Epithelial cell of proximal tubule (primary cell): Measurements from ENCODE around the gene KBTBD8. TPM values are rescaled to one million over a fixed set of nuclear protein-coding genes. Genes with fewer than 3 reads are reported as not detected.

Experiments
- DNase-seq: peaks from one replicate; pipeline ENCODE4 v3.0.0-alpha.2; 2011; ENCODE audit warnings: low read depth
- H3K4me3 ChIP-seq: 2 replicates; pipeline ENCODE4 v1.5.1; 2011; ENCODE audit warnings: low read depth, mild to moderate bottlenecking, low read length
- total RNA-seq: library from RNA; depleted of rRNA; stranded (reverse); fragments of >200 nt; gene quantifications from 2 replicates; pipeline ENCODE4 v1.2.3, GENCODE V29; 2015
- TF ChIP-seq, protein P1 (sequence below): conservative IDR thresholded peaks from 2 replicates; pipeline ENCODE4 v1.5.1; 2012; ENCODE audit warnings: low read depth, mild to moderate bottlenecking, low read length

KBTBD8 gene
- total RNA-seq, 1 donor from 2014 or later, result 0.69 TPM

- H3K4me3 ChIP-seq, result no peak overlapping the region
- peak; percentile 36 for DNase-seq
- TF ChIP-seq, protein P1, sequence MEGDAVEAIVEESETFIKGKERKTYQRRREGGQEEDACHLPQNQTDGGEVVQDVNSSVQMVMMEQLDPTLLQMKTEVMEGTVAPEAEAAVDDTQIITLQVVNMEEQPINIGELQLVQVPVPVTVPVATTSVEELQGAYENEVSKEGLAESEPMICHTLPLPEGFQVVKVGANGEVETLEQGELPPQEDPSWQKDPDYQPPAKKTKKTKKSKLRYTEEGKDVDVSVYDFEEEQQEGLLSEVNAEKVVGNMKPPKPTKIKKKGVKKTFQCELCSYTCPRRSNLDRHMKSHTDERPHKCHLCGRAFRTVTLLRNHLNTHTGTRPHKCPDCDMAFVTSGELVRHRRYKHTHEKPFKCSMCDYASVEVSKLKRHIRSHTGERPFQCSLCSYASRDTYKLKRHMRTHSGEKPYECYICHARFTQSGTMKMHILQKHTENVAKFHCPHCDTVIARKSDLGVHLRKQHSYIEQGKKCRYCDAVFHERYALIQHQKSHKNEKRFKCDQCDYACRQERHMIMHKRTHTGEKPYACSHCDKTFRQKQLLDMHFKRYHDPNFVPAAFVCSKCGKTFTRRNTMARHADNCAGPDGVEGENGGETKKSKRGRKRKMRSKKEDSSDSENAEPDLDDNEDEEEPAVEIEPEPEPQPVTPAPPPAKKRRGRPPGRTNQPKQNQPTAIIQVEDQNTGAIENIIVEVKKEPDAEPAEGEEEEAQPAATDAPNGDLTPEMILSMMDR, result no peak
Observed at GRCh38 chr3:66957367-66957766, 40.7 kb upstream of the KBTBD8 start.

GRCh38 chr3:66958067-66958466 lies 40.0 kb upstream of the KBTBD8 start:
- DNase-seq, result no peak
- H3K4me3 ChIP-seq, result no peak overlapping the region
- TF ChIP-seq, protein P1, result no peak

DNA sequence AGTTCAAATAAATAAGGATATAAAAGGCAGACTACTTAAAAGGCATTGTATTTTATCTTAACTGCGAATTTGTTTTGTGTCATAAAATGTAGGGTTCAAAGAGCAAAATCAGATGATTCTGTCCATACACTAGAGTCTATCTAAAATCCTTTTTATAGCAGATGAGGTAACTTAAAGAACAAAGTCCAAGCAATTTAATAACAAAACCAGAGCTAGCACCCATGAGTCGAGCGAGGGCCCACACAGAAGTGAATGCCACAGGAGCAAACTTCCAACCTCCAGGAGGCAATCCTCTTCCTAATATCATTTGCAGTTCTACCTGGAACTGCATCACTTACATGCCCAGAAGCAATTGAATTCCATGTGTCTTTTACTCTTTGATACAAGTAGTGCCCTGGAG lies 35.4 kb upstream of the KBTBD8 start:
- TF ChIP-seq, protein P1, result no peak
- H3K4me3 ChIP-seq, result no peak overlapping the region
- DNase-seq, result no peak

DNA sequence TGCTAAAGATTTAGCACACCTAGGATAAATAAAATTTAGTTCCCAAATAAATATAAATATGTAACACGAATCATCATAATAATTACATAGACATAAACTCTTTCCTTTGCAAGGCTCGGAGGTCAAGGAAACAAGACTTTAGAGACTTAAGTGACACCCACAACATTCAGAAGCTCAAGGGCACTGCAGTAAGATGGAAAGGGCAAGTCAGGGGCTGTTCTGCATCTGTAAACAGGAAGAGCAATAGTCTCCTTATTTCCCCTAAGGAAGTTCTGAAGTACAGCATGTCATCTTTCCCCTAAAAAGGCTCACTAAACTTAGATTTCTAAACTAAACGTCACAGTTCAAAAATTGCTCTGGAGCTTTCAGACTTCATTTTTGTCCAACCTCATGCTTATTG lies 26.9 kb upstream of the KBTBD8 start:
- TF ChIP-seq, protein P1, result no peak
- DNase-seq, result no peak
- H3K4me3 ChIP-seq, result no peak overlapping the region

DNA sequence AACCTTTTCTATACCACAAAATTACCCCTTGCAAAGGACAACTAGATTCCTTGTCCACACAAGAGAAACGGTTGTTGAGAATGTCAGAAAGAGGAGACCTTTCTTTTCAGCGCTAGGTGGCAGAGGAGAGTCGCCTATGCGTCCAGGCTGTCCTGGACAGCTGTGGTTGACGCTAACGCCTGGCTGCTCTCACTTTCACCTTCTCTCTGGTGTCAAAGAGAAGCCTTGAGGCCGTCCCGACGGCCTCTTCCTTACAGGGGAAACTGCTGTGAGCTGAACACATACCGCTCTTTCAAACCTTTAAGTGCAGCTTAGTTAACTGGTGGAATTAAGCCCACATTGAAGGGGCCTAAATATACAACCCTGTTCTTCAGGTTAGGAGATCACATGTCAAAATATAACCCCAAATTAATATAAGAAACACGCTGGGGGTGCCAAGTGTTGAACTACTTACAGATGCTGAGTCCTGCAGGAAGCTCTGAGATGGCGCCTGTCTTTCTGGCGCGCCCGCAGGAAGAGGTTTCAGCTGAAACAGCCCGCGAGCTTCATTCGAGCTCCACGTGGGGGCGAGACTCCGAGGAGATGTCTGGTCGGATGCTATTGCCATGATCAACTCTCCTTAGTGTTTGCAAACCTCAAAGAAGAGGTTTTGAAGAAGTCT lies 26.1 kb upstream of the KBTBD8 start:
- TF ChIP-seq, protein P1, result peak; percentile 94
- peak overlapping the region; percentile 37 for H3K4me3 ChIP-seq
- DNase-seq, result no peak

GRCh38 chr3:66980791-66981190 lies 17.3 kb upstream of the KBTBD8 start:
- H3K4me3 ChIP-seq, result no peak overlapping the region
- TF ChIP-seq, protein P1, result no peak
- no peak for DNase-seq

DNA sequence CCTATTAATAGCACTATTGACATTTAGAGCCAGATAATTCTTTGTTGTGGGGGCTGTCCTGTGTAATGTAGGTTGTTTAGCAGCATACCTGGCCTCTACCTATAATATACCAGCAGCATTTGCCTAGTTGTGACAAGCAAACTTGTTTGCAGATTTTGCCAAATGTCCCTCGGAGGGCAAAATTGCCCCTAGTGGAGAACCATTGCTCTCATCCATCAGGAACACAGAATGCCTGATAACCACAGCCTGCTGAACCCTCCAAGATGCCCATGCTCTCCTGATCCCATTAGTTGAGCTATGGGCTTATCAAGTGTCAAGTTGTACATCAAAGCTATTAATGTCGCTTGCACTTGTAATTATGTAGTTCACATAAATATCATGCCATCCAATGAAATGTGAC lies 15.0 kb upstream of the KBTBD8 start:
- DNase-seq, result no peak
- TF ChIP-seq, protein P1, result no peak
- H3K4me3 ChIP-seq, result no peak overlapping the region
